Measurements from ENCODE around the gene CD302.
"Not testable (repeated sequence)": the region's sequence is repeated elsewhere in the genome, so short reads cannot be mapped to it uniquely, and the experiment has no call there.

CD302 gene

DNA sequence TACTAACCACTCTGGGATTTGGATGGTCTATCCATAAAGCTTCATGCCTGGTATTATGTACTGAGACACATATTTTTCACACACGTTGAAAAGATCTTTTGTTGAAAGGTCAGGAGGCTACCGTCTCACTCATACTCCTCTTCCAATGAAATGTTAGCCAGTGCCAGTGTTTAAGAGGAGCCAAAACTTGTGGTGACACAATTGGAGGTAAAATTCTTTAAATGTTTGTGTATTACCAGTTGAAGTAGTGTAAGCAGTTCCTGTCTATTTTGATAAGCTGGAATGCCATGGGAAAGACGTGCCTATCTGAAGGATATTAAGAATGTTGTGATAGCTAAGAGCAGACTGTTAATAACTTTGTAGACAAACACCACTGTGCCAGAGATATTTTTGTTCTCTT lies 53.6 kb downstream of the CD302 start:
- no peak for DNase-seq

DNA sequence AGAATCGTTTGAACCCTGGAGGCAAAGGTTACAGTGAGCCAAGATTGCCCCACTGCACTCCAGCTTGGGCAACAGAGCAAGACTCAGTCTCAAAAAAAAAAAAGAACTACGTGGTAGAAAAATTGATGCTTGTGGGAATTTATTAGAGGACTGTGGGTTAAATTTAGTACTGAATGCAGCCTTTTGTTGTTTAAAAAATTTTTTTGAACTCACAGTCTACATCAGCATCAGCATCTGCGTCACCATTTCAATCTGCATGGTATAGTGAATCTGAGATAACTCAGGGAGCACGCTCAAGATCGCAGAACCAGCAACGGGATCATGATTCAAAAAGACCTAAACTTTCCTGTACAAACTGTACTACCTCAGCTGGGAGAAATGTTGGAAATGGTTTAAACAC lies 55.2 kb downstream of the CD302 start:
- DNase-seq: no peak

DNA sequence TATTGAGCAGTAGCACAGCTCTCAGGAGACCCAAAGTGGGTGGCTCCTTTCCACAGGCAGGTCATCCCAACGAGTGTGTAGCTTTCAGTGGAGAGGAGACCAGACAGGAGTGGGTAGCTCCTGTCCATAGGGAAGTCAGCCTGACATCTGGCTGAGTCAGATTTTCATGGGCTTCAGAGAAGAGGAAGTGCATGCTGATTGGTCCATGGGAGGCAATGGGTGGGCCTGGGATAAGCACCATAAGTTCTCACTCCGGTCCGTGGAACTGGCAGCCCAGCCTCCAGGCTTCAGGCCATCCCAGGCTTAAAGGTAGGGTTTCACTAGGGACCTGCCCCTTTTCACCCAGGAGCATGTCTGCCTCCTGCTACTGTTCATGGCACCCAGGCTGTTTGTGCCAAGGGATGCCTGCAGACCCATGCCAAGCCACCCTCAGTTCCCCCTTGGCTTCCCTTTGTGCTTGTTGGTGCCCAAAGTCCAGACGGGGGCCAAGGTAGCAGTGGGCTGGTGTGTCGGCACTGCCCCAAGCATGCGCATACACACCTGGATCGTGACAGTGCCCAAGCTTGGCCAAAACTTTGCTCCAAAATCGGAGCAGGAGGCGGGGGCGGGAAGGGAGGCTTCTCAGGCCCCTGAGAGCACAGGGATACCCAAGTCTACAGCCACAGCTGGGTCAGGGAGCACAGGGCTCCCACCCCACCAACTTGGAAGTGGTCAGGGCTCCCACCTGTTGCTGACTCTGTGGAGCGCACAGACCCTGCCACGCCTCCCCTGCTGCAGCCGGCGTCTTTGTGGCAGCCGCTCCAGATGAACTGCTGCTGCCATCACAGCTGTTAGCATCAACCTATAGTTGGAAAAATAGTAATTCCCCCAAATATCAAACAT lies 59.3 kb downstream of the CD302 start:
- DNase-seq: no peak

DNA sequence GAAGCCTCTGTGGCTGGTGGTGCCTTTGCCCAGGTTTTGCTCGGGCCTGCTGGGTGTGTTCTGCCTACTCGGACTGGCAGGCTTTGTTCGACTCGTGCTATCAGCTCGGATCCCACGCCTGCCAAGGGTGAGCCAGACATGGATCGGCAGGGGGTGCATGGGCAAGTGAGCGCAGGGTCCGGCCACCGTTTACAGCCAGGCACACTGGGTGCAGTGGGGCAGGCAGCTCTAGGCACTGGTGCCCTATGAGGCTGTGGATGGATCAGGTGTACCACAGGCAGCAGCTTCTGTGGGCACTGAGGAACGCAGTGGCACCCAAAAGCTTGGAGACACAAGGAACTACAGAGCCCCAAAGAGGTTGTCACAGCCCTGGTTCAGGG lies 60.1 kb downstream of the CD302 start:
- no peak for DNase-seq

DNA sequence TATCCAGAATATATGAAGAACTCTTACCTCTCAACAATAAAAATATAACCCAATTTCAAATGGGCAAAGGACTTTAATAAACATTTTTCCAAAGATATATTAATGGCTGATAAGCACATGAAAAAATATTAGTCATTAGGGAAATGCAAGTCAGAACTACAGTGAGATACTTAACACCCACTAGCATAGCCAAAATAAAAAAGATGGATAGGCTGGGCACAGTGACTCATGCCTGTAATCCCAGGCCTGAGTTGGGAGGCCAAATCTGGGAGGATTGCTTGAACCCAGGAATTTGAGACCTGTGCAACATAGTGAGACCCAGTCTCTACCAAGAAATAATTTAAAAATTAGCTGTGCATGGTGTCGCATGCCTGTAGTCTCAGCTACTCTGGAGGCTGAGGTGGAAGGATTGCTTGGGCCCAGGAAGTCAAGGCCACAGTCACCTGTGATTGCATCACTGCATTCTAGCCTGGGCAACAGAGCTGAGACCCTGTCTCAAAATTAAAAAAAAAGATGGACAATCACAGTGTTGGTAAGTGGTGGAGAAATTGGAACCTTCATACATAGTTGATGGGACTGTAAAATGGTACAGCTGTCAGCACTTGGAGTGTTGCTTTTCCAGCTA lies 60.6 kb downstream of the CD302 start:
- no peak for DNase-seq

DNA sequence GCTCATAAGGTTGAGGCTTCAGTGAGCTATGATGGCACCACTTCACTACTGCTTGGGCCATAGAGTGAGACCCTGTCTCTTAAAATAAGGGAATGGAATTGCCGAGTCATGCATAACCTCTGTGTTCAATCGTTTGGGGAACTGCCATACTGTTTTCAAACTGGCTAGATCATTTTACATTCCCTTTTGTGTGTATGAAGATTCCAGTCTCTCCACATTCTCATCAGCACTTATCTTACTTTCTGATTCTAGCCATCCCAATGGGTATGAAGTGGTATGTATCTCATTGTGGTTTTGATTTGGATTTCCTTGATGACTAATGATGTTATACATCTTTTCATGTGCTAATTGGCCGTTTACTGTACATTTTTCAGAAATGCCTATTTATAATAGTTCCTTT lies 62.0 kb downstream of the CD302 start:
- DNase-seq: no peak

DNA sequence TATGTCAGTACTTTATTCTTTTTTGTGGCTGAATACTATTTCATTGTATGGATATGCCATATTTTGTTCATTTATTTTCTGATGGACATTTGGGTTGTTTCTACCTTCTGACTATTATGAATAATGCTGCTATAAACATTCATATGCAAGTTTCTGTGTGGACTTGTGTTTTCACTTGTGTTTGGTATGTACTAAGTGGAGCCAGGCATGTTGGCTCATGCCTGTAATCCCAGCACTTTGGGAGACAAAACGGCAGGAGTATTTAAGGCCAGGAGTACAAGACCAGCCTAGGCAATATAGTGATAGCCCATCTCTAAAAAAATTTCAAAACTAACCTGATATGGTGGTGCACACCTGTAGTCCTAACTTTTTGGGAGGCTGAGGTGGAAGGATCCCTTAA lies 62.4 kb downstream of the CD302 start:
- no peak for DNase-seq

DNA sequence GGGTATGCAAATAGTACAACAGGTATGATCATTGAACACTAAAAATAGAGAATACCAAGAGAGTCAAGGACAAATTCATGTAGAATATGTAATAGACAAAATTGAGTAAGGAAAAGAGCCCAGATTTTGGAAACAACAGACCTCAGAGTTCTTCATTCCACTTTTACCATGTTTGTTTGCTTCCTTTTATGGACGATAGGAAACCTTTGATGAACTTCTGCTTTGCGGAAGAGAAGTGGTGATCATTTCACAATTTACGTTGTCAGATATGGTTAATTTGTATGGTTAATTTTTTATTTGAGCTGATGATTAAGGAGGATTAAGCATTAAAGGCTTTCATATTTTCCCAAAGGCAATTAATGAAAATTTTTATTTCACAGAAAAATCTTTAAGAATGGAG lies 69.4 kb downstream of the CD302 start:
- DNase-seq: no peak

DNA sequence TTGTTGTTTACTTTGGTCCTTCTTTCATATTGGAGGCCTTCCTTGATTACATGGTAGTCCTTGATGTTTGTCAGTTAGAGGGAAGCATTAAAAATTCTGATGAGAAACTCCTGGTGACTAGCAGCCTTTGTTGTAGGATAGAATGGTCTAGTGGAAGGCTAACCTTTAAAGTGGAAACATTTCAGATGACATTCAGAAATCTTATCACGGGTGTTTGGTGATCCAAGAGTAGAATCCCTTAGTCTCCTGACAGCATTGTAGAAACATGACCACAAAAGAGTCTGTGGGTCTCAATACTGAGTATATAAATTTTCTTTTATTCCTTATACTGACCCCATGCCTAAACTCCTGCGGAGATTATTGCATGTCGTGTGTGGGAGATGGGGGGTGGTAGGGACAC lies 72.3 kb downstream of the CD302 start:
- DNase-seq: no peak

DNA sequence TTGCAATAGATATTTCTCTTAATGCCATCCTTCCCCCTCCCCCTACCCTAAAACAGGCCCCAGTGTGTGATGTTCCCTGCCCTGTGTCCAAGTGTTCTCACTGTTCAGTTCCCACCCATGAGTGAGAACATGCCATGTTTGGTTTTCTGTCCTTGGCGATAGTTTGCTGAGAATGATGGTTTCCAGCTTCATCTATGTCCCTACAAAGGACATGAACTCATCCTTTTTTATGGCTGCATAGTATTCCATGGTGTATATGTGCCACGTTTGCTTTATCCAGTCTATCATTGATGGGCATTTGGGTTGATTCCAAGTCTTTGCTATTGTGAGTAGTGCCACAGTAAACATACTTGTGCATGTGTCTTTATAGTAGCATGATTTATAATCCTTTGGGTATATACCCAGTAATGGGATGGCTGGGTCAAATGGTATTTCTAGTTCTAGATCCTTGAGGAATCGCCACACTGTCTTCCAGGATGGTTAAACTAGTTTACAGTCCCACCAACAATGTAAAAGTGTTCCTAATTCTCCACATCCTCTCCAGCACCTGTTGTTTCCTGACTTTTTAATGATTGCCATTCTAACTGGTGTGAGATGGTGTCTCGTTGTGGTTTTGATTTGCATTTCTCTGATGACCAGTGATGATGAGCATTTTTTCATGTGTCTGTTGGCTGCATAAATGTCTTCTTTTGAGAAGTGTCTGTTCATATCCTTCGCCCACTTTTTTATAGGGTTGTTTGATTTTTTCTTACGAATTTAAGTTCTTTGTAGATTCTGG lies 73.0 kb downstream of the CD302 start:
- DNase-seq: not testable (repeated sequence)

DNA sequence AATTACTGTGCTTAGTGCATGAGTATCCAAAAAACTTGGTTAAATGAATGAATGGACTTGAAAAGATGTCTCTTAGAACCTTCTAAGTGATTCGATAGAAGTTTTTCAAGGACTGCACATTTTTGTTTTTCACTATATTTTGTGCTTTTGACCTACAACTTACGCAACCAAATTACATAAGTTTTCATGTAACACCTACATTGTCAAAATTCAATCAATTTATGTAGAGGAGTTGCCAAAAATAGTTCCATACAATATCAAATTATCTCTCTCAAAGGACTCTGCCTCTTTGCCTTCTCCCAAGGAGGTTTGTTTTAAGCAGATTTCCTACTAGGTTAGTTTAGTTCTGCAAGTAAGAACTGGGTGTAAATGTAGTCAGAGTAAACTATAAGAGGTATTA lies 75.4 kb downstream of the CD302 start:
- no peak for DNase-seq

DNA sequence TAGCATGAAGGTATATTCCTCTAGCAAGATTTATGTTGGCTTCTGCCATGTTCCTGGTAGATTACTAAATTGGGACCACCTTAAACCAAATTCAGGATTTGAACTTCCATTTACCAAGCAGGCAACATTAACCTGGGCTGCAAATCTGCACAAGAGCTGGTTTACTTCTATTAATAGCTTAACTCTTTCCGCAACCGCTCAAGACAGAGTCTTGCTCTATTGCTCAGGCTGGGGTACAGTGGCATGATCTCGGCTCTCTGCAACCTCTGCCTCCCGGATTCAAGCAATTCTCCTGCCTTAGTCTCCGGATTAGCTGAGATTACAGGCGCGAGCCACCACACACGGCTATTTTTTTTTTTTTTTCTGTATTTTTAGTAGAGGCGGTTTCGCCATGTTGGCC lies 77.3 kb downstream of the CD302 start:
- no peak for DNase-seq

Measured in GOT3 (cell line).